Esophagus (tissue), 2 donors: ENCODE data around the gene AKNA. TPM values are rescaled to one million over a fixed set of nuclear protein-coding genes. Genes with fewer than 3 reads are reported as not detected.

Source experiments
- H3K27ac ChIP-seq, 2 donors: one replicate each; pipeline ENCODE4 v1.5.1; 2013; ENCODE audit warnings: low read depth in 2 of 2, mild to moderate bottlenecking in 2 of 2, inconsistent platforms in 1 of 2, low read length in 1 of 2, moderate library complexity in 1 of 2
- H3K27me3 ChIP-seq, 2 donors: one replicate each; pipeline ENCODE4 v1.6.1; 2013; ENCODE audit warnings: low read length in 2 of 2, control low read depth in 1 of 2, mild to moderate bottlenecking in 1 of 2; ENCODE audit not compliant: insufficient read depth in 2 of 2, control insufficient read depth in 1 of 2
- H3K36me3 ChIP-seq, 2 donors: one replicate each; pipeline ENCODE4 v1.6.1; 2013; ENCODE audit warnings: low read length in 1 of 2; ENCODE audit not compliant: control insufficient read depth in 2 of 2, insufficient read depth in 2 of 2
- H3K4me1 ChIP-seq, 2 donors: one replicate each; pipeline ENCODE4 v1.6.1; 2013; ENCODE audit warnings: low read length in 1 of 2; ENCODE audit not compliant: control insufficient read depth in 2 of 2, insufficient read depth in 2 of 2
- H3K4me3 ChIP-seq, 2 donors: one replicate each; pipeline ENCODE4 v1.5.1; 2013; ENCODE audit warnings: low read length in 2 of 2, mild to moderate bottlenecking in 2 of 2, low read depth in 1 of 2, moderate library complexity in 1 of 2
- H3K9me3 ChIP-seq, 2 donors: one replicate each; pipeline ENCODE4 v1.6.1; 2013; ENCODE audit warnings: mild to moderate bottlenecking in 2 of 2, low read depth in 1 of 2, low read length in 1 of 2, moderate library complexity in 1 of 2; ENCODE audit not compliant: control insufficient read depth in 2 of 2, insufficient read depth in 1 of 2
- WGBS, 2 donors: extraction: QIAGEN DNeasy Blood & Tissue Kit; methylation state at CpG; one replicate each; pipeline ENCODE4 v1.1.7; 2013; 5-methylcytosine and 5-hydroxymethylcytosine counted together
- polyA plus RNA-seq, 2 donors: library from polyadenylated mRNA; stranded (reverse); fragments of 200-250 nt; gene quantifications; one replicate each; pipeline ENCODE4 v1.2.3, GENCODE V29; 2013
- donor health status: healthy with polysubstance abuse.
- donor health status: Bipolar disorder and iron deficiency.

AKNA gene
- polyA plus RNA-seq, 2 donors, result 5.8 to 8.3 TPM

DNA sequence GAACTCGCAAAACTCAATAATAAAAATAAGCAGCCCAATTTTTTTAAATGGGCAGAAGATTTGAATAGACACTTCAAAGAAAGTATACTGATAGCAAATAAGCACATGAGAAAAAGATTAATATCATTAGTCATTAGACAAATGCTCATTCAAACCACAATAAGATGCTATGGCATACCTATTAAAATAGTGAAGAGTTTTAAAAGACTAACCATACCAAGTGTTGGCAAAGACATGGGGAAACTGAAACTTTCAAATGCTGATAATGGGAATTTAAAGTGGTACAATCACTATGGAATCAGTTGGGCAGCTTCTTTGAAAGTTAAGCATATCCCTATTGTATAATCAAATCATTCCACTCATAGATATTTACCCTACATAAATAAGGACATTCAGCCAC lies 91.4 kb downstream of the AKNA start:
- Histone ChIP-seq H3K9me3 (no peaks in the 10 kb centered on the region), H3K27me3 (no peaks in the 10 kb centered on the region), H3K36me3 (no peaks in the 10 kb centered on the region), H3K4me1 (no peaks in the 10 kb centered on the region), H3K4me3 (no peak overlapping the region), H3K27ac (no peak overlapping the region)
- 99 to 100% methylated on average over 1 of the region's 1 CpG for WGBS, 2 donors

DNA sequence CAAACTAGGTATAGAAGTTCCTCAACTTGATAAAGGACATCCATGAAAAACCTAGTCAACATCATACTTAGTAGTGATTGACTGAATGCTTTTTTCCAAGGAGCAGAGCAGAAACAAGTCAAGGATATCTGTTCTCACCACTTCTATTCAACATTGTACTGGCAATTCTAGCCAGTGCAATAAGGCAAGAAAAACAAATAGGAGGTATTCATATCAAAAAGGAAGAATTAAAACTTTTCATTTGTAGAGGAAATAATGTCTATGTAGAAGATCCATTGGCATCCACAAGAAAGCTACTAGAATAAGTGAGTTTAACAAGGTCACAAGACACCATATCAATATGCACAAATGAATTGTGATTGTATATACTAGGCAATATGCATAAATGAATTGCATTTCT lies 93.1 kb downstream of the AKNA start:
- no peaks in the 10 kb centered on the region for H3K9me3 ChIP-seq
- no peaks in the 10 kb centered on the region for H3K4me1 ChIP-seq
- no peak overlapping the region for H3K27ac ChIP-seq
- no peak overlapping the region for H3K4me3 ChIP-seq
- H3K27me3 ChIP-seq, result no peaks in the 10 kb centered on the region
- H3K36me3 ChIP-seq, result no peaks in the 10 kb centered on the region

DNA sequence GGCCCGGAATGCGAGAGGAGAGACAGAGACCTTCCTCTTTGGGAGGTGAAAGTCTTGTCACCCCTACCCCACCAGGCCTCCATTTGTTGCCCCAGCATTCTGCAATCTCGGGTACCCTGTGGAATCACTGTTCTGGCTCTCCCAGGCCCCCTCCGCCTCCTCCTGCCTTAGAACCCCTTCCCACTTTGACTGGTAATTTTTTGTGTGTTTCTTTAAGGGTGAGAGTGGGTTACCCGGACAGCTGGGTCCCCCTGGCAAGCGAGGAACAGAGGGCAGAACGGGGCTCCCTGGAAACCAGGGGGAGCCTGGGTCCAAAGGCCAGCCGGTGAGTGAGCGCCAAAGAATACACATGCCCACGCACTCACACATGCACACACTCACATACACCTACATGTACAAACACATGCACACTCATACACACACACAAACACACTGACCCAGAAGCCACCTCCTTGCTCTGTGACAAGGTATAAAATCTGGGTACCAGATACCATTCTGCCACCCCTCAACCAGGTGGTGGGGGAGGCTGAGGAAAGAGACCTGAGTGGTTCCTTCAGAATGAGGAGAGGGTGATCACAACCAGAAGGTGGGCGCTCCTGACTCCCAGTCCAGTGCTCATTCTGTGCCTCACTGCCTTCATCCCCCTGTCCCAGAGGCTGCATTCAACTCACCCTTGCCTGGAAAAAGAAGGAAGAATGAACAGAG lies 95.7 kb downstream of the AKNA start:
- Histone ChIP-seq H3K36me3 (no peaks in the 10 kb centered on the region), H3K27ac (no peak overlapping the region), H3K4me3 (no peak overlapping the region), H3K9me3 (no peaks in the 10 kb centered on the region), H3K27me3 (no peaks in the 10 kb centered on the region), H3K4me1 (peaks cover 0 to 5% of the 10 kb centered on the region in 2 donors)
- WGBS, 2 donors, result 83 to 91% methylated on average over 11 of the region's 11 CpGs

DNA sequence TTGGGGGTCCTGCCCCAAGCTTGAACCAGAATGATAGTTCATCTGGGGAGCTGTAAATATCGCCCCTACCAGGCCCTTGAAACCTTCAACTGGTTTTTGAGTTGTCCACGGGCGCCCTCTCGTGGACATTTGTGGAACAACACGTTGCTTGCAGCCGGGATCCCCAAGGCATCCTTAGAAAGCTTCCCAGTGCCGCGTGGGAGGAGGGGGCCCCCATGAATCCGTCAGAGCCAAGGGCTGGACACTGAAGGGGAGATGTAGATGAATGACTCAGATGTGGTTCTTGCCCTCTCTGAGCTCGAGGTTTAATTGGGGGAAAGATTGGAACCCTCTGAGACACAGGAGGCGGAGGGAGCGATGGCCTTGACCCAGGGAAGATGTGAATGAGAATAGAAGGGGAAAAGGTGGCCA lies 96.7 kb downstream of the AKNA start:
- no peaks in the 10 kb centered on the region for H3K9me3 ChIP-seq
- WGBS, 2 donors, result 17 to 18% methylated on average over 12 of the region's 12 CpGs
- peaks cover 0 to 5% of the 10 kb centered on the region in 2 donors for H3K4me1 ChIP-seq
- H3K4me3 ChIP-seq, result no peak overlapping the region
- H3K27ac ChIP-seq, result no peak overlapping the region
- no peaks in the 10 kb centered on the region for H3K36me3 ChIP-seq
- H3K27me3 ChIP-seq, result no peaks in the 10 kb centered on the region

DNA sequence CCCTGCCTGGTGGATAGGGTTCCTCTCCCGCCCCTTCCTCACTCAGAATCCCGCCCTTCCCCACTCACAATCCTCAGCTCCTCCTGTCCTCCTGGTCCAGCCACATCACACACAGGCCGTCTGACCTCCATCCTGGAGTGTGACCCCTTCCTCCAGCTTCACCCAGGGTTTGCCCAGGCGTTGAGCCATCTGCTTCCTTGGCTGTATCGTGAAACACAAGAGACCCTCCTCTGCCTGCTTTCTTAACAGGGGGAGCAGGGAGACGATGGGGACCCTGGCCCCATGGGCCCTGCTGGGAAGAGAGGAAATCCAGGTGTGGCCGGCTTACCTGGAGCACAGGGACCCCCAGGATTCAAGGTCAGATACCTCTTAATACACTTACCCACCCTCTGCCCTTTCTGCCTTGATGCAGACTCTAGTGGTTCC lies 97.2 kb downstream of the AKNA start:
- Histone ChIP-seq H3K27ac (no peak overlapping the region), H3K9me3 (no peaks in the 10 kb centered on the region), H3K27me3 (no peaks in the 10 kb centered on the region), H3K4me1 (peaks cover 0 to 5% of the 10 kb centered on the region in 2 donors), H3K4me3 (no peak overlapping the region), H3K36me3 (no peaks in the 10 kb centered on the region)
- WGBS, 2 donors, result 60 to 67% methylated on average over 7 of the region's 7 CpGs

DNA sequence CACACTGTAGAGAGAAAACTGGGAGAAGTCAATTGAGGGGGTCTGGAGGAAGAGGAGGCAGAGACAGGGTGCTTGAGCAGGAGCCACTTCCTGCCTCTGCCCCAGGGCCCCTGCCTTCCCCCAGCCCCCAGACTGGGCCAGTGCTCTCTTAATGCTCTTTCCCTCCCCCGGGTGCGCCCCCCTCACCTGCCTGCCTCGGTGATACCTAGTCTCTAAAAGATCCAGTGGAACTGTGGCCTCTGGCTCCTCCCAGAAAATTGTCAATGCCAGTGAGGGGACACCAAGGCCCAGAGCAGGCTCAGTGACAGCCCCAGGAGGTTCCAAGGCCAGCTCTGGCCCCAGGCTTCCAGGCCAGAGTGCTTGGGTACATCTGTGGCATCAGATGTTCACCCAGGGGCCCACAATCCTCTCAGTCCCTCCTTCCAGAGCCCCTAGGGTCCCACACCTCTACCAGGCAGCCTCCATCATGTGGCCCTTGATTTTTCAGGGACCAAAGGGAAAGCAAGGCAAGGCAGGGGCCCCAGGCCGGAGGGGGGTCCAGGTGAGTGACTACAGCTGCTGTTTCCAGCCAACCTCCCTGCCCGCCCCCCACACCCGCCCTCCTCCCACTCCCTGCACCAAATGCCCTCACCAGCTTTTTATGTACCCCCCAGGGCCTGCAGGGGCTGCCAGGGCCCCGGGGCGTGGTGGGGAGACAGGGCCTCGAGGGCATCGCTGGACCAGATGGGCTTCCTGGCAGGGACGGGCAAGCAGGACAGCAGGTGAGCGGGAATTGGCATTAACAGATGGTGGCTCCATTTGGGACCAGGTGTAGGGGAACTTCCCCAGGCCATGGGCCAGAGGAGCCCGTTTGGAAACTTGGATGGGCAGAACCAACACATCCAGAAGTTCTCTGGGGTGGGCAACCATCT lies 98.0 kb downstream of the AKNA start:
- Histone ChIP-seq H3K4me3 (no peak overlapping the region), H3K9me3 (no peaks in the 10 kb centered on the region), H3K27me3 (no peaks in the 10 kb centered on the region), H3K4me1 (peaks cover 0 to 5% of the 10 kb centered on the region in 2 donors), H3K27ac (no peak overlapping the region), H3K36me3 (no peaks in the 10 kb centered on the region)
- WGBS, 2 donors, result 76 to 77% methylated on average over 13 of the region's 13 CpGs

DNA sequence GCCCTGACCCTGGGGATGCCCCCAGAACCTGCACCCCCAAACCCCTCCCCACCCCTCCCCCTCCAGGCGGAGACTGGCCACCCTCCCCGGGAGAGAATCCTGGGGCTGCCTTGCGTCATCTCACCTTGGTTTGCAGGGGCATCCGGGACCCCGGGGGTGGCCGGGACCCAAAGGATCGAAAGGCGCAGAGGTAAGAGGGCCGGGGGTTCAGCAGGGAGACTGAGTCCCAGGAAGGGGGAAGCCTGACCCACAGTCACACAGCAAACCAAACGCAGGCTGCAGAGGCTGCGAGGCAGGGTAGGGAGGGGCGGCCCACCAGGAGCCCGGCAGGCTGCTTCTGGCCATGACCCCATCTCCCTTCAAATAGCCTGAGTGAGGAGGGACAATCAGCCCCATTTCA lies 98.7 kb downstream of the AKNA start:
- WGBS, 2 donors, result 85 to 89% methylated on average over 13 of the region's 13 CpGs
- Histone ChIP-seq H3K4me1 (peaks cover 0 to 8% of the 10 kb centered on the region in 2 donors), H3K4me3 (no peak overlapping the region), H3K9me3 (no peaks in the 10 kb centered on the region), H3K36me3 (no peaks in the 10 kb centered on the region), H3K27me3 (no peaks in the 10 kb centered on the region), H3K27ac (no peak overlapping the region)

DNA sequence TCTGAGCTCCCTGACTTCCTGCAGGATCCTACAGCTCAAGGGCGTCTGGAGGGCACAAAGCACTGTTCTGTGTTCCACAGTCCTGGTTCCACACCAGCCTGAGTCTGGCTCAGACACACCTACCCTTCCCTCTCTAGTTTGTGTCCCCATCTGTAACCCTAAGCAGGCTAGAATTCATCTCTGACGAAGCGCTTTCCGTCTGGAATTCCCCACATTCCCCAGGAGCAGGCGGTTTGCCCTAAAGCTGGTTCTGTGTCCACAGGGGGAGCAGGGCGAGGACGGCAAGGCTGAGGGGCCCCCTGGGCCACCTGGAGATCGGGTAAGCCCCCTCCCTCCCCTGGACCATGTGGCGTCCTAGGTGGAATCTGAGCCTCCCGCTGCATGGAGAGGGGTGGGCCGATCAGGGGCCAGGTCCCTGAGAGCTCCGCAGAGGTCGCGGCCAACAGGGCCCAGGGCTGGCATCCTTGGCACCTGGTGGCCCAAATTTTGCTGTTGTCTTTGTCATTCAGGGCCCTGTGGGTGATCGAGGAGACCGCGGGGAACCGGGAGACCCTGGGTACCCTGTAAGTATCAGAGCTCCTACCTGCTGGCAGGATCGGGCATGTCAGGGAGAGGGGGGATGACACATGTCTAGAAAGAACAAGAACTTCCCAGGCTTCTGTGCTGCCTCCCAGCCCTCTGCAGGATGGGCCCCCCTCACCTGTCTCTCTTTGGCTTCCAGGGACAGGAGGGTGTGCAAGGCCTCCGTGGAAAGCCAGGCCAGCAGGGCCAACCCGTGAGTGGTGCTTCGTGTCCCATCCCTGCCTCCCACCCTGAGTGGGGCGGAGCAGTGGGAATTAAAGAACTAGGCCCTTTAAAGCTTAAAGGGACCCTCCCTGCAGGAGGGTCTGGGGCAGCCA lies 99.3 kb downstream of the AKNA start:
- no peaks in the 10 kb centered on the region for H3K9me3 ChIP-seq
- no peaks in the 10 kb centered on the region for H3K36me3 ChIP-seq
- peaks cover 0 to 9% of the 10 kb centered on the region in 2 donors for H3K4me1 ChIP-seq
- no peak overlapping the region for H3K4me3 ChIP-seq
- WGBS, 2 donors, result 45 to 63% methylated on average over 23 of the region's 23 CpGs
- no peaks in the 10 kb centered on the region for H3K27me3 ChIP-seq
- H3K27ac ChIP-seq, result no peak overlapping the region

DNA sequence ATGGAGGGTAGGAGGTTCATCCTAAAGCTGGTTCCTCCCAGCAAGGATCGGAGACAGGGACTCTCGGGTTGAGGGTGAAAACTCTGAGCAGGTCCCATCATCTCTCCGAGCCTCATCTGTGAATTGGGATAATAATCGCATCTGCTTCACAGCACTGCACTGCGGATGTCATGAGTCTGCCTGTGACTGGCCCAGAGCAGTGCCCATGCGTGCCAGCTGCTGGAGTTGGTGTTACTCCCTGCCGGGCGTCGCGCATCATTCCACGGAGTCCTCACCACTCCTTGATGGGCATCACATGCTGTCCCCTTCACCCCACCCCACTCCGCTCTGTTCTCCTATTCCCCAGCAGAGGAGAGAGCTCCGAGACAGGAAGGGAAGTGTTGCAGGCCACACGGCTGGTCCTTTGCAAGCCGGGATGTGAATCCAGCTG lies 100.0 kb downstream of the AKNA start:
- Histone ChIP-seq H3K9me3 (no peaks in the 10 kb centered on the region), H3K36me3 (no peaks in the 10 kb centered on the region)

More for the DNA sequence above, 100.0 kb downstream of the AKNA start:
- no peaks in the 10 kb centered on the region for H3K27me3 ChIP-seq
- H3K4me1 ChIP-seq, result peaks cover 0 to 9% of the 10 kb centered on the region in 2 donors
- no peak overlapping the region for H3K4me3 ChIP-seq
- WGBS, 2 donors, result 66 to 72% methylated on average over 15 of the region's 15 CpGs
- no peak overlapping the region for H3K27ac ChIP-seq
